GM12864 (cell line): ENCODE measurements around the gene FMN1.

Experiments
- DNase-seq: peaks from one replicate; pipeline ENCODE4 v3.0.0-alpha.2; 2011; ENCODE audit warnings: low read depth
- H3K4me3 ChIP-seq: 2 replicates; pipeline ENCODE4 v1.5.1; 2011; ENCODE audit warnings: mild to moderate bottlenecking, low read depth, low read length, control low read depth
- CTCF ChIP-seq: IDR thresholded peaks from 2 replicates; pipeline ENCODE4 v1.5.1; 2011; ENCODE audit warnings: low read depth, mild to moderate bottlenecking, moderate library complexity, low read length, control low read depth, inconsistent platforms; ENCODE audit errors: missing control alignments

The FMN1 gene

GRCh38 chr15:32888221-32888761 lies 306.2 kb downstream of the FMN1 start:
- no peak for TF ChIP-seq CTCF
- no peak for DNase-seq
- H3K4me3 ChIP-seq: no peak overlapping the region

- no peak overlapping the region for H3K4me3 ChIP-seq
Measured at GRCh38 chr15:32887090-32887489, 307.4 kb downstream of the FMN1 start.

DNA sequence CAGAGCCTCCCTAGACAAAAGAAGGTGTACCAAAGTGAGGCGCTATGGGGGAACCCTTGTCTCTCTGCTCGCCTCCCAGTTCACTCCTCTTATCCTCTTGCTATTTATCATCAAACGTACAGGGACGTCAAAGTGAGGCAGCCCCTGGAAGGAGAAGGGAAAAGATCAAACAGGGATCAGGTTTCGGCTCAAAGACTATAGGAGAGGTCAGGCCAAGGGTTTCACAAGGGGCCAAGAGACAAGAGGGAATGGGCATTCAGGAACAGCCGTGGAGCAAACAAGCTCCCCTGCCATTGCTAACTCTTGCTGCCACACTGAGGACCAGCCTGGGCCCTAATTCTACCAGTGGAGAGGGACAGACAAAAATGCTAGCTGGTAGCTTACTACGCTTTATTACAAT lies 308.1 kb downstream of the FMN1 start:
- TF ChIP-seq CTCF: no peak

More at GRCh38 chr15:32887090-32887489, 307.4 kb downstream of the FMN1 start:
- DNase-seq: no peak
- no peak for TF ChIP-seq CTCF

GRCh38 chr15:32885713-32886112 lies 308.8 kb downstream of the FMN1 start:
- DNase-seq: no peak
- no peak for TF ChIP-seq CTCF
- no peak overlapping the region for H3K4me3 ChIP-seq

More for the DNA sequence above, 308.1 kb downstream of the FMN1 start:
- DNase-seq: no peak
- no peak overlapping the region for H3K4me3 ChIP-seq

GRCh38 chr15:32884146-32884545 lies 310.4 kb downstream of the FMN1 start:
- H3K4me3 ChIP-seq: no peak overlapping the region
- no peak for TF ChIP-seq CTCF
- no peak for DNase-seq

- no peak for DNase-seq
- TF ChIP-seq CTCF: no peak
Measured at GRCh38 chr15:32882955-32883354, 311.6 kb downstream of the FMN1 start.

DNA sequence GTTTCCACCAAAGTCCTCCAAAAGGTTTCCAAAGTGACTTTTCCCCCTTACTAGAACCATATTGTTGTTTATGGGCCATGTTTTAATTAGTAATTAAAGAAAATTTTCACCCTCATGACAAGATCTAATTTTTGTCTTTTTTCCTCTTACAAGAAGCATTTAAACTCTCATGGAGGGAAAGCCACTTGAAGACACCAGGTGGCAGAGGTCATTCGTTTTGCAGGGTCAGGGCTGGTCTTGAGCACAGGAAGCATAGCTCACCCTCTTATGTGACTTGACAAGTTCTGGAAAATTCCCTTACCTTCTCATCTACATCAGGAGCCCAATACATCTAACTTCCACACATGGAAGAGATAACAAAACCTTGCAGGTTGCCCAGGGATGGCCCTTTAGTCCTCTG lies 313.0 kb downstream of the FMN1 start:
- no peak for TF ChIP-seq CTCF
- DNase-seq: no peak
- H3K4me3 ChIP-seq: no peak overlapping the region

More at GRCh38 chr15:32882955-32883354, 311.6 kb downstream of the FMN1 start:
- H3K4me3 ChIP-seq: no peak overlapping the region
